ENCODE results near the gene RNLS.

DNA sequence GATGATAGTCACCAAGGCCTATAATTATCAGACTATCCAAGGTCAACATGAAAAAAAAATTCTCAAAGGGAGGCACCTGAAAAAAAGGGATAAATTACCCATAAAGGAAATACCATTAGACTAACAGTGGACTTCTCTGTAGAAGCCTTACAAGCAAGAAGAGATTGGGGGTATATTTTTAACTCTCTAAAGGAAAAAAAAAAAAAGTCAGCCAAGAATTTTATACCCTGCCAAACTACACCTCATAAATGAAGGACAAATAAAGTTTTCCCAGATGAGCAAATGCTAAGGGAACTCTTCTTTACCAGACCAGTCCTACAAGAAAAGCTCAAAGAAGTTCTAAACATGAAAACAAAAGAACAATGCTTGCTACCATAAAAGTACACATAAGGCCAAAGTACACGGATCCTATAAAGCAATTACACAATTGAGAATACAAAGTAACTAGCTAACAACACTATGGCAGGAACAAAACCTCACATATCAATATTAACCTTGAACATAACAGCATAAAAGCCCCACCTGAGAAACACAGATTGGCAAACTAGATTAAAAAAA, 263.1 kb downstream of the RNLS start:
- TF ChIP-seq POLR2AphosphoS5 (IDR thresholded peaks at IDR 0.05; ENCODE audit: low read depth, low read length) (no peak), TAF1 (IDR thresholded peaks at IDR 0.05; ENCODE audit: borderline replicate concordance, insufficient read depth, low read length) (no peak), SIN3A (IDR thresholded peaks at IDR 0.05; ENCODE audit: borderline replicate concordance, insufficient read depth, low read length) (no peak), FOXP2 (optimal IDR thresholded peaks at IDR 0.05; ENCODE audit: borderline replicate concordance, extremely low read depth, extremely low read length, insufficient read depth) (no peak)
- TF ChIP-seq, protein P1, sequence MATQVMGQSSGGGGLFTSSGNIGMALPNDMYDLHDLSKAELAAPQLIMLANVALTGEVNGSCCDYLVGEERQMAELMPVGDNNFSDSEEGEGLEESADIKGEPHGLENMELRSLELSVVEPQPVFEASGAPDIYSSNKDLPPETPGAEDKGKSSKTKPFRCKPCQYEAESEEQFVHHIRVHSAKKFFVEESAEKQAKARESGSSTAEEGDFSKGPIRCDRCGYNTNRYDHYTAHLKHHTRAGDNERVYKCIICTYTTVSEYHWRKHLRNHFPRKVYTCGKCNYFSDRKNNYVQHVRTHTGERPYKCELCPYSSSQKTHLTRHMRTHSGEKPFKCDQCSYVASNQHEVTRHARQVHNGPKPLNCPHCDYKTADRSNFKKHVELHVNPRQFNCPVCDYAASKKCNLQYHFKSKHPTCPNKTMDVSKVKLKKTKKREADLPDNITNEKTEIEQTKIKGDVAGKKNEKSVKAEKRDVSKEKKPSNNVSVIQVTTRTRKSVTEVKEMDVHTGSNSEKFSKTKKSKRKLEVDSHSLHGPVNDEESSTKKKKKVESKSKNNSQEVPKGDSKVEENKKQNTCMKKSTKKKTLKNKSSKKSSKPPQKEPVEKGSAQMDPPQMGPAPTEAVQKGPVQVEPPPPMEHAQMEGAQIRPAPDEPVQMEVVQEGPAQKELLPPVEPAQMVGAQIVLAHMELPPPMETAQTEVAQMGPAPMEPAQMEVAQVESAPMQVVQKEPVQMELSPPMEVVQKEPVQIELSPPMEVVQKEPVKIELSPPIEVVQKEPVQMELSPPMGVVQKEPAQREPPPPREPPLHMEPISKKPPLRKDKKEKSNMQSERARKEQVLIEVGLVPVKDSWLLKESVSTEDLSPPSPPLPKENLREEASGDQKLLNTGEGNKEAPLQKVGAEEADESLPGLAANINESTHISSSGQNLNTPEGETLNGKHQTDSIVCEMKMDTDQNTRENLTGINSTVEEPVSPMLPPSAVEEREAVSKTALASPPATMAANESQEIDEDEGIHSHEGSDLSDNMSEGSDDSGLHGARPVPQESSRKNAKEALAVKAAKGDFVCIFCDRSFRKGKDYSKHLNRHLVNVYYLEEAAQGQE (IDR thresholded peaks at IDR 0.05; ENCODE audit: insufficient read depth in 1 of 2, low read depth in 2 of 2, low read length in 2 of 2) = no peak

All from PFSK-1 (cell line).